HG02885 (cell line): ENCODE measurements around the gene MFSD6.

Experiments used
- ATAC-seq: cut with Tn5 transposase; IDR thresholded peaks from one replicate; pipeline ENCODE4 v1.9.1; 2021; ENCODE audit warnings: mild to moderate bottlenecking; ENCODE audit not compliant: unreplicated experiment, poor library complexity

Gene MFSD6

GRCh38 chr2:190432567-190433231 is 24.5 kb downstream of the MFSD6 start:
- ATAC-seq = no peak

GRCh38 chr2:190435031-190435670 is 27.0 kb downstream of the MFSD6 start:
- no peak for ATAC-seq

- no peak for ATAC-seq
Measured at GRCh38 chr2:190436557-190436956, 28.4 kb downstream of the MFSD6 start.

- no peak for ATAC-seq
Measured at GRCh38 chr2:190440113-190440512, 32.0 kb downstream of the MFSD6 start.

- no peak for ATAC-seq
Measured at GRCh38 chr2:190441564-190441963, 33.4 kb downstream of the MFSD6 start.

GRCh38 chr2:190443055-190443454 is 34.9 kb downstream of the MFSD6 start:
- no peak for ATAC-seq

- no peak for ATAC-seq
Measured at GRCh38 chr2:190443778-190444481, 35.8 kb downstream of the MFSD6 start.

- no peak for ATAC-seq
Measured at GRCh38 chr2:190444976-190445375, 36.8 kb downstream of the MFSD6 start.

GRCh38 chr2:190446193-190446592 is 38.0 kb downstream of the MFSD6 start:
- no peak for ATAC-seq

- no peak for ATAC-seq
Measured at GRCh38 chr2:190446750-190447516, 38.8 kb downstream of the MFSD6 start.

GRCh38 chr2:190447766-190448165 is 39.6 kb downstream of the MFSD6 start:
- no peak for ATAC-seq

- no peak for ATAC-seq
Measured at GRCh38 chr2:190449925-190450324, 41.8 kb downstream of the MFSD6 start.

GRCh38 chr2:190450363-190450762 is 42.2 kb downstream of the MFSD6 start:
- no peak for ATAC-seq

GRCh38 chr2:190451561-190452176 is 43.5 kb downstream of the MFSD6 start:
- ATAC-seq = no peak

- no peak for ATAC-seq
Measured at GRCh38 chr2:190452433-190452832, 44.3 kb downstream of the MFSD6 start.

GRCh38 chr2:190454795-190455194 is 46.6 kb downstream of the MFSD6 start:
- ATAC-seq = no peak

GRCh38 chr2:190455358-190456095 is 47.4 kb downstream of the MFSD6 start:
- ATAC-seq = no peak

GRCh38 chr2:190456833-190457232 is 48.7 kb downstream of the MFSD6 start:
- ATAC-seq = no peak

GRCh38 chr2:190457256-190457655 is 49.1 kb downstream of the MFSD6 start:
- ATAC-seq = no peak
